H1 (cell line): Measurements from ENCODE around the gene DPH6. TPM values are rescaled to one million over a fixed set of nuclear protein-coding genes. Genes with fewer than 3 reads are reported as not detected.

Experiments
- SRF ChIP-seq: IDR thresholded peaks from 2 replicates; pipeline ENCODE4 v1.6.1; 2011; ENCODE audit warnings: mild to moderate bottlenecking, low read depth, low read length, moderate library complexity
- polyA plus RNA-seq, 7 experiments: library from polyadenylated mRNA; depleted of rRNA in 3 of 7; stranded (reverse) in 5 of 7; unstranded in 2 of 7; fragments of >200 nt in 5 of 7; fragments of 200-250 nt in 2 of 7; gene quantifications; 1 replicate in 5 of 7; 2 replicates in 1 of 7; 4 replicates in 1 of 7; pipeline versions ENCODE4 v1.2.1 to v1.2.3, GENCODE V29; 2011 to 2013; ENCODE audit warnings: missing spikeins in 2 of 7, mixed read lengths in 2 of 7
- total RNA-seq: library from RNA; stranded (reverse); fragmentation: NEBNext Ultra II Directional; extraction: Animal tissue kit (Norgen Biotek cat#: 25700); gene quantifications from 2 replicates; pipeline ENCODE4 v1.2.1, GENCODE V29; 2021
- TF ChIP-seq, protein P1 (sequence below): fragments of 300-600 bp; sonication (generic); IDR thresholded peaks from 2 replicates; pipeline ENCODE4 v1.7.1; 2012; ENCODE audit warnings: low read length, moderate library complexity, mild to moderate bottlenecking, inconsistent platforms; ENCODE audit not compliant: insufficient replicate concordance

The DPH6 gene
- total and polyA plus RNA-seq, 2 of the 8 experiments (the other 6 are each of a cell fraction or from before 2014, with no cell fraction given), result 21.6 to 30.5 TPM

DNA sequence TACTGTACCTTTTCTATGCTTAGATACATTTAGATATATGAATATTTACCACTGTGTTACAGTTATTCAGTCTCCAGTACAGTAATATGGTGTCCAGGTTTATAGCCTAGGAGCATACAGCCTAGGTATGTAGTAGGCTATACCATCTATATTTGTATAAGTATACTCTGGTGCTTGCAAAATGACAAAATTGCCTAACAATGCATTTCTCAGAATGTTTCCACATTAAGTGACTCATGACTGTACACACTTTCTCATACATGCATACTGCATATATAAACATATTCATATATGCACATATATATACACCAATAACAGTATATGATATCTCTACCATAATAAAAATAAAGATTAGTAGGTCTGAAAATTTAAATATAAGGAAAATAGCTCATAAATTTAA is 169.3 kb downstream of the DPH6 start (continued):
- TF ChIP-seq, protein P1, sequence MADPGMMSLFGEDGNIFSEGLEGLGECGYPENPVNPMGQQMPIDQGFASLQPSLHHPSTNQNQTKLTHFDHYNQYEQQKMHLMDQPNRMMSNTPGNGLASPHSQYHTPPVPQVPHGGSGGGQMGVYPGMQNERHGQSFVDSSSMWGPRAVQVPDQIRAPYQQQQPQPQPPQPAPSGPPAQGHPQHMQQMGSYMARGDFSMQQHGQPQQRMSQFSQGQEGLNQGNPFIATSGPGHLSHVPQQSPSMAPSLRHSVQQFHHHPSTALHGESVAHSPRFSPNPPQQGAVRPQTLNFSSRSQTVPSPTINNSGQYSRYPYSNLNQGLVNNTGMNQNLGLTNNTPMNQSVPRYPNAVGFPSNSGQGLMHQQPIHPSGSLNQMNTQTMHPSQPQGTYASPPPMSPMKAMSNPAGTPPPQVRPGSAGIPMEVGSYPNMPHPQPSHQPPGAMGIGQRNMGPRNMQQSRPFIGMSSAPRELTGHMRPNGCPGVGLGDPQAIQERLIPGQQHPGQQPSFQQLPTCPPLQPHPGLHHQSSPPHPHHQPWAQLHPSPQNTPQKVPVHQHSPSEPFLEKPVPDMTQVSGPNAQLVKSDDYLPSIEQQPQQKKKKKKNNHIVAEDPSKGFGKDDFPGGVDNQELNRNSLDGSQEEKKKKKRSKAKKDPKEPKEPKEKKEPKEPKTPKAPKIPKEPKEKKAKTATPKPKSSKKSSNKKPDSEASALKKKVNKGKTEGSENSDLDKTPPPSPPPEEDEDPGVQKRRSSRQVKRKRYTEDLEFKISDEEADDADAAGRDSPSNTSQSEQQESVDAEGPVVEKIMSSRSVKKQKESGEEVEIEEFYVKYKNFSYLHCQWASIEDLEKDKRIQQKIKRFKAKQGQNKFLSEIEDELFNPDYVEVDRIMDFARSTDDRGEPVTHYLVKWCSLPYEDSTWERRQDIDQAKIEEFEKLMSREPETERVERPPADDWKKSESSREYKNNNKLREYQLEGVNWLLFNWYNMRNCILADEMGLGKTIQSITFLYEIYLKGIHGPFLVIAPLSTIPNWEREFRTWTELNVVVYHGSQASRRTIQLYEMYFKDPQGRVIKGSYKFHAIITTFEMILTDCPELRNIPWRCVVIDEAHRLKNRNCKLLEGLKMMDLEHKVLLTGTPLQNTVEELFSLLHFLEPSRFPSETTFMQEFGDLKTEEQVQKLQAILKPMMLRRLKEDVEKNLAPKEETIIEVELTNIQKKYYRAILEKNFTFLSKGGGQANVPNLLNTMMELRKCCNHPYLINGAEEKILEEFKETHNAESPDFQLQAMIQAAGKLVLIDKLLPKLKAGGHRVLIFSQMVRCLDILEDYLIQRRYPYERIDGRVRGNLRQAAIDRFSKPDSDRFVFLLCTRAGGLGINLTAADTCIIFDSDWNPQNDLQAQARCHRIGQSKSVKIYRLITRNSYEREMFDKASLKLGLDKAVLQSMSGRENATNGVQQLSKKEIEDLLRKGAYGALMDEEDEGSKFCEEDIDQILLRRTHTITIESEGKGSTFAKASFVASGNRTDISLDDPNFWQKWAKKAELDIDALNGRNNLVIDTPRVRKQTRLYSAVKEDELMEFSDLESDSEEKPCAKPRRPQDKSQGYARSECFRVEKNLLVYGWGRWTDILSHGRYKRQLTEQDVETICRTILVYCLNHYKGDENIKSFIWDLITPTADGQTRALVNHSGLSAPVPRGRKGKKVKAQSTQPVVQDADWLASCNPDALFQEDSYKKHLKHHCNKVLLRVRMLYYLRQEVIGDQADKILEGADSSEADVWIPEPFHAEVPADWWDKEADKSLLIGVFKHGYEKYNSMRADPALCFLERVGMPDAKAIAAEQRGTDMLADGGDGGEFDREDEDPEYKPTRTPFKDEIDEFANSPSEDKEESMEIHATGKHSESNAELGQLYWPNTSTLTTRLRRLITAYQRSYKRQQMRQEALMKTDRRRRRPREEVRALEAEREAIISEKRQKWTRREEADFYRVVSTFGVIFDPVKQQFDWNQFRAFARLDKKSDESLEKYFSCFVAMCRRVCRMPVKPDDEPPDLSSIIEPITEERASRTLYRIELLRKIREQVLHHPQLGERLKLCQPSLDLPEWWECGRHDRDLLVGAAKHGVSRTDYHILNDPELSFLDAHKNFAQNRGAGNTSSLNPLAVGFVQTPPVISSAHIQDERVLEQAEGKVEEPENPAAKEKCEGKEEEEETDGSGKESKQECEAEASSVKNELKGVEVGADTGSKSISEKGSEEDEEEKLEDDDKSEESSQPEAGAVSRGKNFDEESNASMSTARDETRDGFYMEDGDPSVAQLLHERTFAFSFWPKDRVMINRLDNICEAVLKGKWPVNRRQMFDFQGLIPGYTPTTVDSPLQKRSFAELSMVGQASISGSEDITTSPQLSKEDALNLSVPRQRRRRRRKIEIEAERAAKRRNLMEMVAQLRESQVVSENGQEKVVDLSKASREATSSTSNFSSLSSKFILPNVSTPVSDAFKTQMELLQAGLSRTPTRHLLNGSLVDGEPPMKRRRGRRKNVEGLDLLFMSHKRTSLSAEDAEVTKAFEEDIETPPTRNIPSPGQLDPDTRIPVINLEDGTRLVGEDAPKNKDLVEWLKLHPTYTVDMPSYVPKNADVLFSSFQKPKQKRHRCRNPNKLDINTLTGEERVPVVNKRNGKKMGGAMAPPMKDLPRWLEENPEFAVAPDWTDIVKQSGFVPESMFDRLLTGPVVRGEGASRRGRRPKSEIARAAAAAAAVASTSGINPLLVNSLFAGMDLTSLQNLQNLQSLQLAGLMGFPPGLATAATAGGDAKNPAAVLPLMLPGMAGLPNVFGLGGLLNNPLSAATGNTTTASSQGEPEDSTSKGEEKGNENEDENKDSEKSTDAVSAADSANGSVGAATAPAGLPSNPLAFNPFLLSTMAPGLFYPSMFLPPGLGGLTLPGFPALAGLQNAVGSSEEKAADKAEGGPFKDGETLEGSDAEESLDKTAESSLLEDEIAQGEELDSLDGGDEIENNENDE, result no peak
- no peak for TF ChIP-seq SRF
